Measurements from ENCODE around the gene PRKCE. TPM values are rescaled to one million over a fixed set of nuclear protein-coding genes. Genes with fewer than 3 reads are reported as not detected.

The PRKCE gene
- polyA plus RNA-seq, 3 donors: 1.3 to 7.7 (median 2.3) TPM

DNA sequence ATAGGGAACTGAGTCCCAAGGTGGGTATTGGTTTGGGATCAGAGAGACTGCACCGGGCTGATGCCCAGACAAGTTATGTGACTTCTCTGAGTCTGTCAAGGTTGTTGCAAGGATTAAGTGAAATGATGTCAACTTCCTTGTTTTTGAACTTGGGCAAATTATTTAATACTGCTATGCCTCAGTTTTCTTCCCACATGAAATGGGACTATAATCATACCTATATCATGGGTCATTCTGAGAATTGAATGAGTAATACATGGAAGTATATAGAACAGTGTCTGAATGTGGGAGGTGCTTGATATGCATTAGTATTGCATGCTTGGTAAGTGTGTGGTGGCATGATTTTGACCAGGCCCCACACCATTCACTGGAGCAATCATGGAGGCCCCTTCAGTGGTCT lies 99.0 kb downstream of the PRKCE start:
- H3K27me3 ChIP-seq (ENCODE audit: control insufficient read depth in 2 of 2, insufficient read depth in 2 of 2, low read length in 2 of 2): no peaks in the 10 kb centered on the region
- H4K20me1 ChIP-seq (ENCODE audit: insufficient read depth, low read length): peaks cover 42% of the 10 kb centered on the region
- peaks cover 0 to 1% (median 0%) of the 10 kb centered on the region in 3 donors for H3K27me3 Mint-ChIP-seq (ENCODE audit: low read depth in 3 of 3)
- H3K79me2 ChIP-seq (ENCODE audit: insufficient read depth, low read length): peaks cover 12% of the 10 kb centered on the region
- peaks cover 8 to 12% of the 10 kb centered on the region in 2 donors for H3K4me1 ChIP-seq (ENCODE audit: control insufficient read depth in 1 of 2, insufficient read depth in 2 of 2, low read length in 2 of 2)
- H3K9me3 ChIP-seq (replicated peaks in 1 of 2; ENCODE audit: control insufficient read depth in 1 of 2, insufficient read depth in 1 of 2, low read length in 2 of 2): peaks cover 0 to 3% of the 10 kb centered on the region in 2 donors
- no peaks in the 10 kb centered on the region for H3K36me3 ChIP-seq (replicated peaks in 1 of 2; ENCODE audit: control insufficient read depth in 1 of 2, insufficient read depth in 2 of 2, low read length in 2 of 2)
- TF ChIP-seq, protein P1, sequence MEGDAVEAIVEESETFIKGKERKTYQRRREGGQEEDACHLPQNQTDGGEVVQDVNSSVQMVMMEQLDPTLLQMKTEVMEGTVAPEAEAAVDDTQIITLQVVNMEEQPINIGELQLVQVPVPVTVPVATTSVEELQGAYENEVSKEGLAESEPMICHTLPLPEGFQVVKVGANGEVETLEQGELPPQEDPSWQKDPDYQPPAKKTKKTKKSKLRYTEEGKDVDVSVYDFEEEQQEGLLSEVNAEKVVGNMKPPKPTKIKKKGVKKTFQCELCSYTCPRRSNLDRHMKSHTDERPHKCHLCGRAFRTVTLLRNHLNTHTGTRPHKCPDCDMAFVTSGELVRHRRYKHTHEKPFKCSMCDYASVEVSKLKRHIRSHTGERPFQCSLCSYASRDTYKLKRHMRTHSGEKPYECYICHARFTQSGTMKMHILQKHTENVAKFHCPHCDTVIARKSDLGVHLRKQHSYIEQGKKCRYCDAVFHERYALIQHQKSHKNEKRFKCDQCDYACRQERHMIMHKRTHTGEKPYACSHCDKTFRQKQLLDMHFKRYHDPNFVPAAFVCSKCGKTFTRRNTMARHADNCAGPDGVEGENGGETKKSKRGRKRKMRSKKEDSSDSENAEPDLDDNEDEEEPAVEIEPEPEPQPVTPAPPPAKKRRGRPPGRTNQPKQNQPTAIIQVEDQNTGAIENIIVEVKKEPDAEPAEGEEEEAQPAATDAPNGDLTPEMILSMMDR (IDR thresholded peaks at IDR 0.05): no peak
- peaks cover 21% of the 10 kb centered on the region for H3K4me1 Mint-ChIP-seq
- H3K27ac Mint-ChIP-seq: peak overlapping the region in 3 of 7 donors; percentile 8 to 41 (median 38)
- H3K9me3 Mint-ChIP-seq: peaks cover 0 to 7% (median 2%) of the 10 kb centered on the region in 7 donors
- no CpG with 5 or more reads among the region's 1 CpG for WGBS (ENCODE audit: insufficient coverage)
- H3K4me3 Mint-ChIP-seq: no peak overlapping the region
- no peak overlapping the region for H3K4me2 ChIP-seq (replicated peaks; ENCODE audit: extremely low read depth, low read length, poor library complexity, severe bottlenecking)
- H3K9ac ChIP-seq (ENCODE audit: insufficient read depth, low read length, poor library complexity, severe bottlenecking): no peak overlapping the region
- no peak overlapping the region for H3K27ac ChIP-seq (ENCODE audit: low read depth in 1 of 2, low read length in 2 of 2)
- peaks cover 0 to 5% of the 10 kb centered on the region in 2 donors for H3K36me3 Mint-ChIP-seq
- intact Hi-C loops (cut with micrococcal nuclease): no loop called here
- no peak for DNase-seq
- no peak overlapping the region for H2AFZ ChIP-seq (ENCODE audit: insufficient read depth, low read depth, low read length, poor library complexity, severe bottlenecking)
- H3K4me3 ChIP-seq (replicated peaks in 1 of 3; ENCODE audit: low read depth in 2 of 3, low read length in 3 of 3): no peak overlapping the region

DNA sequence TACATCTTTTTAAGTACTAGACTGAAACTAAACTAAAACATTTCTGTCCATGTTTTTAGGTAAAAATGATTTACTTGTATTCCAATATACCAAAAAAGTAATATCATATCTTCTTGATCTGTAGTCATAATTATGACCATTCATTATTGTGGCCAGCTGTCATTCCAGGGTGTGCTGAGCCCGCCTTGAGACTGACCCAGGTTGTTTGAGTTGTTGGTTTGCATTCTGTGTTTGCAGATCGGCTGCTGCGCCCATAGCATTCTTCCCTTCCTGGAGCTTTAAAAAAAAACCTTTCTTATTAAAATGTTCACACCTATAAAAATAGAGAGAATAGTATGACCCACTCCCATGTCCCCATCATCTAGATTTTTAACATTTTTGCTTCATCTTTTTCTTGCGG lies 101.9 kb downstream of the PRKCE start:
- no peak overlapping the region for H2AFZ ChIP-seq (ENCODE audit: insufficient read depth, low read depth, low read length, poor library complexity, severe bottlenecking)
- H4K20me1 ChIP-seq (ENCODE audit: insufficient read depth, low read length): peaks cover 40% of the 10 kb centered on the region
- WGBS (ENCODE audit: insufficient coverage): 100% methylated on average over 1 of the region's 4 CpGs
- Mint-ChIP-seq H3K27me3 (ENCODE audit: low read depth in 3 of 3) (peaks cover 0 to 1% (median 0%) of the 10 kb centered on the region in 3 donors), H3K36me3 (no peaks in the 10 kb centered on the region), H3K4me1 (peaks cover 34% of the 10 kb centered on the region), H3K4me3 (no peak overlapping the region), H3K9me3 (peaks cover 0 to 3% (median 0%) of the 10 kb centered on the region in 7 donors), H3K27ac (no peak overlapping the region)
- no peak overlapping the region for H3K27ac ChIP-seq (ENCODE audit: low read depth in 1 of 2, low read length in 2 of 2)
- no peak overlapping the region for H3K4me2 ChIP-seq (replicated peaks; ENCODE audit: extremely low read depth, low read length, poor library complexity, severe bottlenecking)
- no peaks in the 10 kb centered on the region for H3K9me3 ChIP-seq (replicated peaks in 1 of 2; ENCODE audit: control insufficient read depth in 1 of 2, insufficient read depth in 1 of 2, low read length in 2 of 2)
- peaks cover 12% of the 10 kb centered on the region for H3K79me2 ChIP-seq (ENCODE audit: insufficient read depth, low read length)
- no peak overlapping the region for H3K4me3 ChIP-seq (replicated peaks in 1 of 3; ENCODE audit: low read depth in 2 of 3, low read length in 3 of 3)
- H3K4me1 ChIP-seq (ENCODE audit: control insufficient read depth in 1 of 2, insufficient read depth in 2 of 2, low read length in 2 of 2): peaks cover 11 to 19% of the 10 kb centered on the region in 2 donors
- no peaks in the 10 kb centered on the region for H3K36me3 ChIP-seq (replicated peaks in 1 of 2; ENCODE audit: control insufficient read depth in 1 of 2, insufficient read depth in 2 of 2, low read length in 2 of 2)
- no peak overlapping the region for H3K9ac ChIP-seq (ENCODE audit: insufficient read depth, low read length, poor library complexity, severe bottlenecking)
- no peaks in the 10 kb centered on the region for H3K27me3 ChIP-seq (ENCODE audit: control insufficient read depth in 2 of 2, insufficient read depth in 2 of 2, low read length in 2 of 2)
- intact Hi-C loops (cut with micrococcal nuclease): no loop called here
- no peak for DNase-seq
- TF ChIP-seq, protein P1 (IDR thresholded peaks at IDR 0.05): no peak
